K562 (cell line): ENCODE data around the gene NMT1. TPM values are rescaled to one million over a fixed set of nuclear protein-coding genes. Genes with fewer than 3 reads are reported as not detected.
A peak's percentile ranks its signal among the peaks of the same experiment; 100 is the strongest.

Experiments
- DDX20 ChIP-seq: fragments of 450-650 bp; IDR thresholded peaks from 2 replicates; pipeline ENCODE4 v1.6.1; 2016; ENCODE audit warnings: missing genetic modification characterization, low read depth, mild to moderate bottlenecking, missing compliant biosample characterization, moderate library complexity
- FOXP4 ChIP-seq: sonication (generic); formaldehyde crosslinking; IDR thresholded peaks from 2 replicates; pipeline ENCODE4 v1.8.0; 2022; ENCODE audit warnings: mild to moderate bottlenecking, missing genetic modification reagents, borderline replicate concordance
- KLF10 ChIP-seq: fragments of 250-450 bp; sonication (Bioruptor Pico); IDR thresholded peaks from 2 replicates; pipeline ENCODE4 v1.6.1; 2021; ENCODE audit warnings: matching md5 sums
- MXD1 ChIP-seq: fragments of 250-450 bp; sonication (Bioruptor Pico); IDR thresholded peaks from 2 replicates; pipeline ENCODE4 v1.8.0; 2021; ENCODE audit warnings: borderline replicate concordance, mild to moderate bottlenecking, moderate library complexity; ENCODE audit not compliant: poor library complexity, severe bottlenecking
- SIRT6 ChIP-seq: IDR thresholded peaks from one replicate; pipeline ENCODE4 v1.6.1; 2012; ENCODE audit warnings: low read depth, mild to moderate bottlenecking, control low read depth, inconsistent platforms, low read length, moderate library complexity
- SMARCA4 ChIP-seq: fragments of 450-650 bp; IDR thresholded peaks from 2 replicates; pipeline ENCODE4 v1.6.1; 2016
- ZNF444 ChIP-seq: fragments of 250-450 bp; sonication (Bioruptor Pico); IDR thresholded peaks from 2 replicates; pipeline ENCODE4 v1.4.0; 2020; ENCODE audit warnings: mild to moderate bottlenecking, moderate library complexity
- ZNF583 ChIP-seq: fragments of 250-450 bp; sonication (Bioruptor Pico); IDR thresholded peaks from 2 replicates; pipeline ENCODE4 v1.4.0; 2020
- ZNF644 ChIP-seq: fragments of 200-800 bp; sonication (Bioruptor generic); IDR thresholded peaks from 2 replicates; pipeline ENCODE4 v1.6.1; 2016; ENCODE audit warnings: low read depth, missing genetic modification characterization, missing compliant biosample characterization
- polyA plus RNA-seq, 8 experiments: library from polyadenylated mRNA; depleted of rRNA in 4 of 8; stranded (reverse) in 5 of 8; unstranded in 3 of 8; fragments of >200 nt; fragmentation: Nextera tagmentation in 2 of 8; fragmentation: Illumina TruSeq in 1 of 8; extraction: Ambion mirVana in 2 of 8; extraction: Trizol in 1 of 8; gene quantifications; 2 replicates each; pipeline versions ENCODE4 v1.2.1 to v1.2.3, GENCODE V29; 2011 to 2014; ENCODE audit warnings: inconsistent platforms in 1 of 8, missing spikeins in 1 of 8
- total RNA-seq, 7 experiments: library from RNA; depleted of rRNA in 6 of 7; stranded (reverse); fragments of >200 nt in 6 of 7; fragmentation: Illumina TruSeq in 2 of 7; extraction: Trizol in 2 of 7; gene quantifications; 2 replicates each; pipeline versions ENCODE4 v1.2.1 to v1.2.3, GENCODE V29; 2011 to 2021; ENCODE audit warnings: low replicate concordance in 1 of 7
- TF ChIP-seq, protein P1 (sequence below): fragments of 450-650 bp; IDR thresholded peaks from 2 replicates; pipeline ENCODE4 v1.6.1; 2016; ENCODE audit warnings: mild to moderate bottlenecking, moderate library complexity
- TF ChIP-seq, protein P2 (sequence below): fragments of 200-800 bp; sonication (Bioruptor generic); IDR thresholded peaks from 2 replicates; pipeline ENCODE4 v1.6.1; 2017; ENCODE audit warnings: missing genetic modification characterization, missing compliant biosample characterization

NMT1 gene
- total and polyA plus RNA-seq, 9 of the 15 experiments (the other 6 are each of a cell fraction or from before 2014, with no cell fraction given): 86.7 to 569 (median 213) TPM

- TF ChIP-seq FOXP4 (CRISPR knock-in tag) (no peak), MXD1 (CRISPR knock-in tag) (no peak), ZNF444 (no peak), KLF10 (CRISPR knock-in tag) (no peak), DDX20 (tag) (no peak), SIRT6 (no peak), ZNF583 (CRISPR knock-in tag) (no peak), ZNF644 (no peak), SMARCA4 (peak; percentile 65)
- TF ChIP-seq, protein P1, sequence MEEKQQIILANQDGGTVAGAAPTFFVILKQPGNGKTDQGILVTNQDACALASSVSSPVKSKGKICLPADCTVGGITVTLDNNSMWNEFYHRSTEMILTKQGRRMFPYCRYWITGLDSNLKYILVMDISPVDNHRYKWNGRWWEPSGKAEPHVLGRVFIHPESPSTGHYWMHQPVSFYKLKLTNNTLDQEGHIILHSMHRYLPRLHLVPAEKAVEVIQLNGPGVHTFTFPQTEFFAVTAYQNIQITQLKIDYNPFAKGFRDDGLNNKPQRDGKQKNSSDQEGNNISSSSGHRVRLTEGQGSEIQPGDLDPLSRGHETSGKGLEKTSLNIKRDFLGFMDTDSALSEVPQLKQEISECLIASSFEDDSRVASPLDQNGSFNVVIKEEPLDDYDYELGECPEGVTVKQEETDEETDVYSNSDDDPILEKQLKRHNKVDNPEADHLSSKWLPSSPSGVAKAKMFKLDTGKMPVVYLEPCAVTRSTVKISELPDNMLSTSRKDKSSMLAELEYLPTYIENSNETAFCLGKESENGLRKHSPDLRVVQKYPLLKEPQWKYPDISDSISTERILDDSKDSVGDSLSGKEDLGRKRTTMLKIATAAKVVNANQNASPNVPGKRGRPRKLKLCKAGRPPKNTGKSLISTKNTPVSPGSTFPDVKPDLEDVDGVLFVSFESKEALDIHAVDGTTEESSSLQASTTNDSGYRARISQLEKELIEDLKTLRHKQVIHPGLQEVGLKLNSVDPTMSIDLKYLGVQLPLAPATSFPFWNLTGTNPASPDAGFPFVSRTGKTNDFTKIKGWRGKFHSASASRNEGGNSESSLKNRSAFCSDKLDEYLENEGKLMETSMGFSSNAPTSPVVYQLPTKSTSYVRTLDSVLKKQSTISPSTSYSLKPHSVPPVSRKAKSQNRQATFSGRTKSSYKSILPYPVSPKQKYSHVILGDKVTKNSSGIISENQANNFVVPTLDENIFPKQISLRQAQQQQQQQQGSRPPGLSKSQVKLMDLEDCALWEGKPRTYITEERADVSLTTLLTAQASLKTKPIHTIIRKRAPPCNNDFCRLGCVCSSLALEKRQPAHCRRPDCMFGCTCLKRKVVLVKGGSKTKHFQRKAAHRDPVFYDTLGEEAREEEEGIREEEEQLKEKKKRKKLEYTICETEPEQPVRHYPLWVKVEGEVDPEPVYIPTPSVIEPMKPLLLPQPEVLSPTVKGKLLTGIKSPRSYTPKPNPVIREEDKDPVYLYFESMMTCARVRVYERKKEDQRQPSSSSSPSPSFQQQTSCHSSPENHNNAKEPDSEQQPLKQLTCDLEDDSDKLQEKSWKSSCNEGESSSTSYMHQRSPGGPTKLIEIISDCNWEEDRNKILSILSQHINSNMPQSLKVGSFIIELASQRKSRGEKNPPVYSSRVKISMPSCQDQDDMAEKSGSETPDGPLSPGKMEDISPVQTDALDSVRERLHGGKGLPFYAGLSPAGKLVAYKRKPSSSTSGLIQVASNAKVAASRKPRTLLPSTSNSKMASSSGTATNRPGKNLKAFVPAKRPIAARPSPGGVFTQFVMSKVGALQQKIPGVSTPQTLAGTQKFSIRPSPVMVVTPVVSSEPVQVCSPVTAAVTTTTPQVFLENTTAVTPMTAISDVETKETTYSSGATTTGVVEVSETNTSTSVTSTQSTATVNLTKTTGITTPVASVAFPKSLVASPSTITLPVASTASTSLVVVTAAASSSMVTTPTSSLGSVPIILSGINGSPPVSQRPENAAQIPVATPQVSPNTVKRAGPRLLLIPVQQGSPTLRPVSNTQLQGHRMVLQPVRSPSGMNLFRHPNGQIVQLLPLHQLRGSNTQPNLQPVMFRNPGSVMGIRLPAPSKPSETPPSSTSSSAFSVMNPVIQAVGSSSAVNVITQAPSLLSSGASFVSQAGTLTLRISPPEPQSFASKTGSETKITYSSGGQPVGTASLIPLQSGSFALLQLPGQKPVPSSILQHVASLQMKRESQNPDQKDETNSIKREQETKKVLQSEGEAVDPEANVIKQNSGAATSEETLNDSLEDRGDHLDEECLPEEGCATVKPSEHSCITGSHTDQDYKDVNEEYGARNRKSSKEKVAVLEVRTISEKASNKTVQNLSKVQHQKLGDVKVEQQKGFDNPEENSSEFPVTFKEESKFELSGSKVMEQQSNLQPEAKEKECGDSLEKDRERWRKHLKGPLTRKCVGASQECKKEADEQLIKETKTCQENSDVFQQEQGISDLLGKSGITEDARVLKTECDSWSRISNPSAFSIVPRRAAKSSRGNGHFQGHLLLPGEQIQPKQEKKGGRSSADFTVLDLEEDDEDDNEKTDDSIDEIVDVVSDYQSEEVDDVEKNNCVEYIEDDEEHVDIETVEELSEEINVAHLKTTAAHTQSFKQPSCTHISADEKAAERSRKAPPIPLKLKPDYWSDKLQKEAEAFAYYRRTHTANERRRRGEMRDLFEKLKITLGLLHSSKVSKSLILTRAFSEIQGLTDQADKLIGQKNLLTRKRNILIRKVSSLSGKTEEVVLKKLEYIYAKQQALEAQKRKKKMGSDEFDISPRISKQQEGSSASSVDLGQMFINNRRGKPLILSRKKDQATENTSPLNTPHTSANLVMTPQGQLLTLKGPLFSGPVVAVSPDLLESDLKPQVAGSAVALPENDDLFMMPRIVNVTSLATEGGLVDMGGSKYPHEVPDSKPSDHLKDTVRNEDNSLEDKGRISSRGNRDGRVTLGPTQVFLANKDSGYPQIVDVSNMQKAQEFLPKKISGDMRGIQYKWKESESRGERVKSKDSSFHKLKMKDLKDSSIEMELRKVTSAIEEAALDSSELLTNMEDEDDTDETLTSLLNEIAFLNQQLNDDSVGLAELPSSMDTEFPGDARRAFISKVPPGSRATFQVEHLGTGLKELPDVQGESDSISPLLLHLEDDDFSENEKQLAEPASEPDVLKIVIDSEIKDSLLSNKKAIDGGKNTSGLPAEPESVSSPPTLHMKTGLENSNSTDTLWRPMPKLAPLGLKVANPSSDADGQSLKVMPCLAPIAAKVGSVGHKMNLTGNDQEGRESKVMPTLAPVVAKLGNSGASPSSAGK: no peak
- TF ChIP-seq, protein P2, sequence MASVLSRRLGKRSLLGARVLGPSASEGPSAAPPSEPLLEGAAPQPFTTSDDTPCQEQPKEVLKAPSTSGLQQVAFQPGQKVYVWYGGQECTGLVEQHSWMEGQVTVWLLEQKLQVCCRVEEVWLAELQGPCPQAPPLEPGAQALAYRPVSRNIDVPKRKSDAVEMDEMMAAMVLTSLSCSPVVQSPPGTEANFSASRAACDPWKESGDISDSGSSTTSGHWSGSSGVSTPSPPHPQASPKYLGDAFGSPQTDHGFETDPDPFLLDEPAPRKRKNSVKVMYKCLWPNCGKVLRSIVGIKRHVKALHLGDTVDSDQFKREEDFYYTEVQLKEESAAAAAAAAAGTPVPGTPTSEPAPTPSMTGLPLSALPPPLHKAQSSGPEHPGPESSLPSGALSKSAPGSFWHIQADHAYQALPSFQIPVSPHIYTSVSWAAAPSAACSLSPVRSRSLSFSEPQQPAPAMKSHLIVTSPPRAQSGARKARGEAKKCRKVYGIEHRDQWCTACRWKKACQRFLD (CRISPR knock-in tag): no peak
Measured at GRCh38 chr17:45031231-45032173, 29.6 kb upstream of the NMT1 start (continued).
